Head of caudate nucleus (tissue), 42 donors: Measurements from ENCODE around the gene PDS5A.
"Not testable (repeated sequence)": the region's sequence is repeated elsewhere in the genome, so short reads cannot be mapped to it uniquely, and the experiment has no call there.

Experiments used
- DNase-seq, 42 donors: peaks; one replicate each; pipeline versions ENCODE4 v3.0.0 to v3.0.0-alpha.2; 2020 to 2021; ENCODE audit warnings: mixed read lengths in 7 of 42
- intact Hi-C: fragments of 100-400 bp; cut with DNase I; formaldehyde crosslinking; loops from one replicate; pipeline ENCODE4 v1.15.0; 2022

PDS5A gene

DNA sequence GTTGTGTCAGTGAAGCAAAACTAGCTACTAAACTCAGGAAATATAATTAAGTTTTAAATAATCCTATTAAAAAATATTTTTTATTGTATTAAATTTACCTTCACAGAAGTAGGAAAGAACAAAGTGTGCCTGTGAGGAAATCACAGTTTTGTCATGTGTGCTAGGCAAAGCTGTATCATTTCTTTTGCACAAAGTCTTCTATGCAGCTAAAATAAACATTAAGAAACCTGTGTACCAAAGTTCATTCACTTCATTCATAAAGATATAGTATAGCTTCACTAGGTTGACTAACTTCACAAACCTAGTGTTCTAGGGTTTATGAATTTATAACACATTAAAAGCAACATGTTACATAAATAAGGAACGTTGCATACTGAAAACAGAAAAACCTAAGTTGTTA, 131.0 kb downstream of the PDS5A start:
- intact Hi-C loops = no loop called here

GRCh38 chr4:39846120-39846519, 131.6 kb downstream of the PDS5A start:
- no peak for DNase-seq
- intact Hi-C loops = no loop called here

More for the DNA sequence above, 131.0 kb downstream of the PDS5A start:
- DNase-seq = no peak

GRCh38 chr4:39841894-39842293, 135.8 kb downstream of the PDS5A start:
- intact Hi-C loops = no loop called here
- no peak for DNase-seq

GRCh38 chr4:39840516-39840915, 137.2 kb downstream of the PDS5A start:
- DNase-seq, intact Hi-C loops: not testable (repeated sequence)

DNA sequence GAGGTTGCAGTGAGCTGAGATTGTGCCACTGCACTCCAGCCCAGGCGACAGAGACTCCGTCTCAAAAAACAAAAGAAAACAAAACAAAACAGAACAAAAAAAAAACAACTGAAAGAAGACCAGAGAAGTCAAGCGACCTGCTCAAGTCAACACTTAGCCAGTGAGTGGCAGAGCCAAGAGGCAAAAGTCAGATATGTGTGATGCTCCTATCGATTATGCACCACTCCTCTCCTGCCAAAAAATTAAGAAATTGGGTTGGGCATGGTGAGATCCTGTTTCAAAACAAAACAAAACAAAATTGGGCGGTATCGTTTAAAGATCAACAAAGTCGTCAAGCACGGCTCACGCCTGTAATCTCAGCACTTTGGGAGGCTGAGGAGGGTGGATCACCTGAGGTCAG, 137.7 kb downstream of the PDS5A start:
- DNase-seq = no peak
- intact Hi-C loops = no loop called here

GRCh38 chr4:39838431-39838830, 139.3 kb downstream of the PDS5A start:
- intact Hi-C loops, DNase-seq: not testable (repeated sequence)

GRCh38 chr4:39834269-39834668, 143.4 kb downstream of the PDS5A start:
- intact Hi-C loops = no loop called here
- no peak for DNase-seq

GRCh38 chr4:39825741-39826231, 151.9 kb downstream of the PDS5A start:
- DNase-seq = no peak

DNA sequence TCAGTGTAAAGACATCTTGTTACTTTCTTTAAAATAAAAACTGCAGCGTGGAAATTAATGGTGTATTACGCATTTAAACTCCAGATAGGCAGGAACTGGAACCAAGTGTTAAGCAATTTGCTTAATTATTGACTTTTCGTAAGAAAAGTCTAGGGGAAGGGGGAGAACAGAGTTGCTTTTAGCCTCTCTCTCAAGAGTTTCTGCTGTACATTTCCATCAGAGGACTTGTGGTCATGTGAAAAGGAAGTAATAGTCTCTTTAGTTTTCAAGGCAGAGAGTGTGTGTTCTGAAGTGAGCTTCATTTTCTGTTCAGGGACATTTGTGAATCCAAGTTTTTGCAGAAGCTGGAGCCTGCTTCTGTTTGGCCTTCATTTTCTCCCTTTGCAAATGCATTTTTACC, 152.6 kb downstream of the PDS5A start:
- DNase-seq = no peak
- intact Hi-C loops = no loop called here

More at GRCh38 chr4:39825741-39826231, 151.9 kb downstream of the PDS5A start:
- intact Hi-C loops = no loop called here

DNA sequence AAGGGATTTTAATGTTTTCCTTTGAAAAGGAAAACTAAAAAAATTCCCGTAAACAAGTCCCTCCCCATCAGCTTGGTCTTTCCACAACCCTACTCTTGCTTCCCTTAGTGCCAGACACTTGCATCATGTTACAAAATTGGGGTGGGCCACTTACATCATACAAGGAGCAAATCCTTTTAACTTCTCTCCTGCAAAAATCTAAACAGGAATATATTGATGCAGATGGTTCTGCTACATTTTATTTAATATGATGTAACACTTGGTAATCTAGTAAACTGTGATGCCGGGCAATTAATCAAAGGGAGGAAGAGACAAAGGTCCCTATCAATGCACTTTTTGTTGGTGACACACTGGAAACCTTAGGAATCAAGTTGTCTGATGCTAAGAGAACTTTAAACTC, 154.5 kb downstream of the PDS5A start:
- no peak for DNase-seq
- intact Hi-C loops = no loop called here

GRCh38 chr4:39822662-39823061, 155.0 kb downstream of the PDS5A start:
- intact Hi-C loops = no loop called here

GRCh38 chr4:39821951-39822350, 155.8 kb downstream of the PDS5A start:
- no peak for DNase-seq
- intact Hi-C loops = no loop called here

More at GRCh38 chr4:39822662-39823061, 155.0 kb downstream of the PDS5A start:
- no peak for DNase-seq

DNA sequence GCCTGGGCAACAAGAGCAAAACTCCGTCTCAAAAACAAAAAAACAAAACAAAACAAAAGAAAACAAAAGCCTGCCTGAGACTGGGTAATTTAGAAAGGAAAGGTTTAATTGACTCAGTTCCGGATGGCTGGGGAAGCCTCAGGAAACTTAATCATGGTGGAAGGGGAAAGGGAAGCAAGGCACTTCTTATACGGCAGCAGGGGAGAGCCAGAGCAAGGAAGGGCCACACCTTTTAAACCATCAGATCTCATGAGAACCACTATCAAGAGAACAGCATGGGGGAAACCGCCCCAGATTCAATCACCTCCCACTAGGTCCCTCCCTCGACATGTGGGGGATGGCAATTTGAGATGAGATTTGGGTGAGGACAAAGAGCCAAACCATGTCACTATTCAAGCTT, 157.5 kb downstream of the PDS5A start:
- DNase-seq = no peak
- intact Hi-C loops = no loop called here

DNA sequence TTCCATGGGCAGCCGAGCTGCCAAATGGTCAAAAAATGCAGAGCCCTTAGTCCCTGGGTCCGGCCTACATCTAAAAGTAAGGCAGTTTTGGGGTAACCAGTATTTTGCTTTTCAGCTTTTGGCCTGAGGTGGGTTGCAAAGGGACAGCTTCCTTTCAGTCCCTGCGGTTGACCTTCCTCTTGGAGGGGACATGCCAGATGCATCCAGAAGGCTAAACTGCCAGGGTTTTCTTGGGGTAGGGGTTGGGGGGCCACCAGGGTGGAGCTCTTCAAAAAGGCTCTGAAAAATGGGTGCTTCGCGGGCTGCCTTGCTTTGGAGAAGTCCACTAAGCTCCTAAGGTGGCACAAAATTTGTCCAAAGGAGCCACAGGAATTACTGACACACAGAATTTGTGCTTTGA, 159.1 kb downstream of the PDS5A start:
- intact Hi-C loops = no loop called here
- DNase-seq = no peak

DNA sequence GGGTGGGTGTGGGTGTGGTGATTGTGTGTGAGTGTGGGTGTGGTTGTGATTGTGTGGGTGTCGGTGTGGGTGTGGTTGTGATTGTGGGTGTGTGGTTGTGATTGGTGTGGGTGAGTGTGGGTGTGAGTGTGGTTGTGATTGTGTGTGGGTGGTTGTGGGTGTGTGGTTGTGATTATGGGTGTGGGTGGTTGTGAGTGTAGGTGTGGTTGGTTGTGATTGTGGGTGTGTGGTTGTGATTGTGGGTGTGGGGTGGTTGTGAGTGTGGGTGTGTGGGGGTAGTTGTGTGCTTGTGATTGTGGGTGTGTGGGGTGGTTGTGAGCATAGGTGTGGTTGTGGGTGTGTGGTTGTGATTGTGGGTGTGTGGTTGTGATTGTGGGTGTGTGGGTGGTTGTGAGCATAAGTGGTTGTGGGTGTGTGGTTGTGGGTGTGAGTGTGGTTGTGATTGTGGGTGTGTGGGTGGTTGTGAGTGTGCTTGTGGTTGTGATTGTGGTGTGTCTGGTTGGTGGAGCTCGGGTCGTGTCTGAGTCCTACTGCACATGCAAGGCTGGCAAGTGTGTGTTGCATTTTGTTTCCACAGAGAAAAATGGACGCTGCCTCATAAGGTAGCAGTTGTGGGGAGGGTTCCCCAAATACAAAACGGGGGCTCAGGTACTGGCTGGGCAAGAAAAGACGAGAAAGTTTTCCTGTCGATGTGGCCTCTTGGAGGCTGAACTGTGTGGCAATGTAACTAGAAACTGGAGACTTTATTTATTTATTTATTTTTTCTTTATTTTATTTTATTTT, 163.1 kb downstream of the PDS5A start:
- intact Hi-C loops = no loop called here

GRCh38 chr4:39813761-39814160, 163.9 kb downstream of the PDS5A start:
- intact Hi-C loops, DNase-seq: not testable (repeated sequence)

More for the DNA sequence above, 163.1 kb downstream of the PDS5A start:
- DNase-seq = no peak

DNA sequence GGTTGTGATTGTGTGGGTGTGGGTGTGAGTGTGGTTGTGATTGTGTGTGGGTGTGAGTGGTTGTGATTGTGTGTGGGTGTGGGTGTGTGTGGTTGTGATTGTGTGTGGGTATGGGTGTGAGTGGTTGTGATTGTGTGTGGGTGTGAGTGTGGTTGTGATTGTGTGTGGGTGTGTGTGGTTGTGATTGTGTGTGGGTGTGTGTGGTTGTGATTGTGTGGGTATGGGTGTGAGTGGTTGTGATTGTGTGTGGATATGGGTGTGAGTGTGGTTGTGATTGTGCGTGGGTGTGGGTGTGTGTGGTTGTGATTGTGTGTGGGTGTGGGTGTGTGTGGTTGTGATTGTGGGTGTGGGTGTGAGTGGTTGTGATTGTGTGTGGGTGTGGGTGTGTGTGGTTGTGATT, 164.7 kb downstream of the PDS5A start:
- intact Hi-C loops, DNase-seq: not testable (repeated sequence)

- intact Hi-C loops = no loop called here
- no peak for DNase-seq
These were observed 165.2 kb downstream of the PDS5A start for GRCh38 chr4:39812500-39812899.

GRCh38 chr4:39808231-39808749, 169.4 kb downstream of the PDS5A start:
- no peak for DNase-seq
- intact Hi-C loops = no loop called here

DNA sequence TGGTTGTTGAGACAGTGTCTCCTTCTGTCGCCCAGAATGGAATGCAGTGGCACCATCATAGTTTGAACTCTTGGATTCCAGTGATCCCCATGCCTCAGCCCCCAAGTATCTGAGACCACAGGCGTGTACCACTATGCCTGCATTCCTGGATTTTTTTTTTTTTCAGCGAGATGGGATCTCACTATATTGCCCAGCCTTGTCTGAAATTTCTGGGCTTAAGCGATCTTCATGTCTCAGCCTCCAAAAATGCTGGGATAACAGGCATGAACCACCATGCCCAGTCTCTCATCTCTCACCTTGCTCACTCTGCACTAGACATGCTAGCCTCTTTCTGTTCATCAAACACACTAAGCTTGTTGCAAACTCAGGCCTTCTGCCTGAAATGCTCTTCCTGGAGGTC, 175.7 kb downstream of the PDS5A start:
- DNase-seq = no peak
- intact Hi-C loops = no loop called here

DNA sequence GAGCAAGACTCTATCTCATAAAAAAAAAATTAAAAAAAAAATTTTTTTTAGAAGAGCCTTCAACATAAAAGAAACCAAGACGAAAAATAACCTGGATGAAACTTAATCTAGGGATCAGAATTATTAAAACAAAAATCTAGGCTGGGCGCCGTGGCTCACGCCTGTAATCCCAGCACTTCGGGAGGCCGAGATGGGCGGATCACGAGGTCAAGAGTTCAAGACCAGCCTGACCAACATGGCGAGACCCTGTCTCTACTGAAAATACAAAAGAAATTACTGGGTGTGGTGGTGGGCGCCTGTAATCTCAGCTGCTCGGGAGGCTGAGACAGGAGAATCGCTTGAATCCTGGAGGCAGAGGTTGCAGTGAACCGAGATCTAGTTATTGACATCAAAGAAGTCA, 184.7 kb downstream of the PDS5A start:
- DNase-seq, intact Hi-C loops: not testable (repeated sequence)
